Glomerular endothelial cell (primary cell): Measurements from ENCODE around the gene ZNF519. TPM values are rescaled to one million over a fixed set of nuclear protein-coding genes. Genes with fewer than 3 reads are reported as not detected.
"Not testable (repeated sequence)": the region's sequence is repeated elsewhere in the genome, so short reads cannot be mapped to it uniquely, and the experiment has no call there.

ENCODE experiments used
- DNase-seq: peaks from one replicate; pipeline ENCODE4 v3.0.0-alpha.2; 2011; ENCODE audit warnings: low read depth, low spot score; ENCODE audit errors: extremely low read depth
- total RNA-seq: library from RNA; depleted of rRNA; stranded (reverse); fragments of >200 nt; gene quantifications from 2 replicates; pipeline ENCODE4 v1.2.3, GENCODE V29; 2015

The ZNF519 gene
- total RNA-seq, 1 donor from 2014 or later = 5.1 TPM

DNA sequence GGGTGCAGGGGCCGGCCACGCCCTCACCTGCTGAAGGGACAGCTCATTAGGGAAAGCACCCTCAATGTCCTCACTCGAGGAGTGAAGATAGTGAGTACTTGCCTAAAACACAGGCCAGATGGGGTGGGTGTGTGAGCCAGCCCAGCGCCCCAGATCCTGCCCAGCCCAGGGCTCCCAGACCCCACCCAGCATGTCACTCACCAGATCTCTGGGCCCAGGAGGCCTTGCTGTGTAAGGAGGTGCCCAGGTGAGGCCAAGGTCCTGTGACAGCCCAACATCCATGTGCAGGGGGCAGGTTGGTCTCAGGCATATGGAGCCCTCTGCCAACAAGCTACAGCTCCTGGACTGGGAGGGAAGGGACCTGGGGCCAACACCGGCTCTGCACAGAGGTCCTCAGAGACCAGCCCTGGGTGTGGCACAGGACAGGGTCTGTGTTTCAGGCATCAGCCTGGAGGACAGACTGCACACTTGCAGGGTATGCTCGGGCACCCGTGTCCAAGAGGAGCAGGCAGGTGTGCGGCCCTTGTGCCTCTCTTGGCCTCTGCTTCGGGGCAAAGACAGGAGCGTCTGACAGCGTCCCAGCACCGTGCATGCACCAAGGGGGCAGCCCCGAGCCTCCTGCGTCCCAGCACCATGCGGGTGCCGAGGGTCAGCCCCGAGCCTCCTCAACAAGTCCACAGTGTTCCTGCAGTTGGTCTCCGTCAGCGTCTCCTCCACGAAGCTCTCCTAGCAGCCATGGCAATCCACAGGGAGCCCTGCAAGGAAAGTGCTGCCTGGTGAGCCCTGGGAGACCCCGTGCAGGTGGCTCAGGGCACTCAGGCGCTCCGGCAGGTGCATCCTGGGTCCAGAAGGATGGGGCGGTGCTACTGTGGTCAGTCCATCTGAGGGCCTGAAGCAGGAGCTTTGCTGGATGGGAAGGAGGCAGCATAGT, 16.0 kb upstream of the ZNF519 start:
- not testable (repeated sequence) for DNase-seq

DNA sequence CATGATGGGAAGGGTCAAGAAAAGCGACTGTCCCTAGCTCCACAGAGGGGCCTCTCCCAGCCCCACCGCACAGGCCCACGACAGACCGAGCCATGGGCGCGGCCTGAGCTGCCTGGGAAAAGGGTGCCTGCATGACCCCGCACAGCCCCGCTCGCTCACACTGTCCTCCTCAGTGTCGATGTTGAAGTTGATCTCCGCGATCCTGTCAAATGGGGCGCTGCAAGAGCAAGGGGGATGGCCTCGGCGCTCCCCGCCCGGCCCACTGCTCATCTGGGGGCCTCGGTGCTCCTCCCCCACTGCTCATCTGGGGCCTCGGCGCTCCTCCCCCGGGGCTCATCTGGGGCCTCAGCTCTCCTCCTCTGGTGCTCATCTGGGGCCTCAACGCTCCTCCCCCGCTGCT, 14.5 kb upstream of the ZNF519 start:
- not testable (repeated sequence) for DNase-seq

DNA sequence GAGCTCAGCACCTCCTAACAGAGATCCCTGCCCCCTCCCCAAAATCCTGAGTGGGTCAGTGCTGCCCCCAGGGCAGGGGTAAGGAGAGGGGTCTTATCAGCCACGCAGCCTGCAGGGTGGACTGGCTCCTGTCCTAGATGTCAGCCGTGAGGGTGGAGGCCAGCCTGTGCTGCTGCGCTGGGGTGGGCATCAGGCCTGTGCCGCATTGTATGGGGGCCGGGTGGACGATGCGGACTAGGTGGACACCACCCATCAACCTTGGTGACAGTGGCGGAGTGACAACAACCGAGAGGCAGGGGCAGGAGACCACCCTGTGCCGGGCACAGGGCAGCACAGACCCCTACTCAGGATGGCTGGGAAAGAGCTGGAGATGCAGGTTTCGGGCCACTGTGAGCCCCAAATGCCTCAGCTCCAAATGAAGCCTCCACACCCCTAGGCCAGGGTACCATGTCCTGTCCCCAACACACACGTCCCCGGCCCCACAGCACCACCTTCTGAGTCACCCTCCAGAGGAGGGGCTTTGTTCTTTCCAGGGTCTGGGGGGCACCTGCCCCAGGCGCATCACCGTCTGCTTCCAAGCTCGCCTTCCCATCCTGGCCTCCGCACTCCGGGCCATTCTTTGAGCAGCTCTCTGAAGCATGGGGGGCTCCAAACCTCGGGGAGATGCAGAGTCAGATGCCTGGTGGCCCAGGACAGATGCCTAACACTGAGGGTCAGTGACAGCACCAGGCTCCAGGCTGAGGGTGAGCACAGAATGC, 13.5 kb upstream of the ZNF519 start:
- DNase-seq = not testable (repeated sequence)

DNA sequence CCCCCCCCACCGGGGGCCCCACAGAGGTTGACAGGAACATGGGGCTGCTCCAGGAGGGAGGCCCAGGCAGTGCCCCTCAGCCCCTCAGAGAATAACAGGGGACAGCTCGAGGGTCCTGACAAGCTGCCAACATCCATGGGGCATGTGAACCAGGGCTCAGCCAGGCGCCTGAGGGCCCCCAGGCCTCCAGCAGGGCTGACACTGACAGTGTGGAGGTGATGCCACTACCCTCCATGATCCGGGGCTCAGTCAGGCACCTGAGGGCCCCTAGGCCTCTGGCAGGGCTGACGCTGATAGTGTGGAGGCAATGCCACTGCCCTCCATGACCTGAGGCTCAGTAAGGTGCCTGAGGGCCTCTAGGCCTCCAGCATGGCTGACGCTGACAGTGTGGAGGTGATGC, 12.8 kb upstream of the ZNF519 start:
- not testable (repeated sequence) for DNase-seq

DNA sequence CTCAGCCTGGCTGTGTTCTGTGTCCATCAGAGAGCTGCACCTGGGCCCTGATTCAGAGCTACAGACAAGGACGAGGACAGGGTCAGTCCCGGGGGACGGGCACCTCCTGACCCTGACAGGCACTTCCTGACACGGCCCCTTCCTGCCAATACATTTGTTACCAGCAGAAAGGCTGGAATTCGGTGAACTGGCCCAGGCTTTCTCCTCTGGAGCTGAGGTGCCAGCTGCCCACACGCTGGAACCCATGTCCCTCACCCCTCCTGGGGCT, 12.3 kb upstream of the ZNF519 start:
- no peak for DNase-seq

DNA sequence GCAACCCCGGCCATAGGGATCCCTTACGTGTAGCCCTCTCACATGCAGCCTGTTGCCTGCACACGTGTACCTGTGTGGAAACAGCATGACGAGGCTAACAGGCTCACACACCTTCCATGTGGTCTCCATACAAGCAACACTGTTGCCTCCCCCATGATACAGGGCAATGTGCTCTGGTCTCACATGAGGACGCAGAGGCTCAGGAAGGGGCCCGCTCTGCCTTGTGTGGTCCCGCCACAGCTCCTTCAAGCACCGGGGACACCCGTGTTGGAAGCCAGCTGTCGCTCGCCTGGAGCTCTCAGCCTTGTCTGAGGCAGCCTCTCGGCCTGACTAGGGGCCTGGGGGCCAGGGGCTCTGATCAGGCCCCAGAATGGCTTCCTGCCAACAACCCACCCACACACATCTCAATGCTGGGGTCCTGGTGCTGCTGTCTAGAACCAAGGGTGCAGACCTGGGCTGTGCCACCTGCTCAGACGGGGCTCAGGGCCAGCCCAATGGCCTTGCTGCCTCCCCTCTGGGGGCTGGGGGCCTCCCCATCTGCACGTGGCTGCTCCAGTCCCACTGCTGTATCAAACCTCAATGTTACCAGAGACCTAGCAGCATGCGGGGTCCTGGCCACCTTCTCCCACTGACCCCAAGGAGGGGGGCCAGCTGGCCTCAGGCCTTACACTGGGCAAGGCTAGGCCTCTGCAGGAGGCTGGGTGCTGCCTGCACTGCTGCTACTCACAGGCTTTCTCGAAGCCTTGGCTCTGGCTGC, 11.8 kb upstream of the ZNF519 start:
- not testable (repeated sequence) for DNase-seq

DNA sequence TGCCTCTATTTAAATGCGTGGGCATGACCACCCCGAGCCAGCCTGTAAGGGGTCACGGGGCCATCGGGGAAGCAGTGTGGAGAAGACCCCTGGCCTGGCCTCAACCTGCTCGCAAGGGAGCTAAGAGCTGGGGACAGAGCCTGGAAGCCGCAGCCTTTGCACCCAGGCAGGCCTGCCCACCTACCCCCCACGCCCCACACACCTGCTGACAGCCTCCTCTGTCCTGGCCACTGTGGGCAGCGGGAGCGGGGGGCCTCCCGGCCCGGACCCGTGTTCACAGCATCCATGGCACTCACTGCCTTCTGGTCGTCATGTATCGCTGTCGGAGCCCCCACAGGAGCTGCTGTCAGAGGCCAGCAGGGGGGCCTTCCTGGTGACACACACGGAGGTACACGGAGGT, 11.2 kb upstream of the ZNF519 start:
- not testable (repeated sequence) for DNase-seq

DNA sequence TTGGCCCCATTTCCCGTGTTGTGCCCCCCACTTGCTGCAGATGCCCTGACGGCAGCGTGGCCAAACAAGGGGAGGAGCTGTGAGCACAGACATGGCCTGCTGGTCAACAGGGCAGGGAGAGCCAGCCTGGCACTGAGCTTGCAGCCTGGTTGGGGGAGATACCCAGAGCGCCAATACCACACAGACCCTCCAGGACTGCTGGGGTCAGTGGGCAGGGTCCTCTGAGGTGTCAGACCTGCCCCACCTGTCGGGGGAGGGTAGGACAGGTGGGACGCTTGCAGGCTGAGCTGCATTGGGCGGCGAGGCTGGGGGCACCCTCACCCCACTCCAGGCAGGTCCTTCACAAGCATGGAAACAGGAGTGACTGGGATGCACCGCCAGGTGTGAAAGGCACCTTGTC, 9.9 kb upstream of the ZNF519 start:
- not testable (repeated sequence) for DNase-seq

DNA sequence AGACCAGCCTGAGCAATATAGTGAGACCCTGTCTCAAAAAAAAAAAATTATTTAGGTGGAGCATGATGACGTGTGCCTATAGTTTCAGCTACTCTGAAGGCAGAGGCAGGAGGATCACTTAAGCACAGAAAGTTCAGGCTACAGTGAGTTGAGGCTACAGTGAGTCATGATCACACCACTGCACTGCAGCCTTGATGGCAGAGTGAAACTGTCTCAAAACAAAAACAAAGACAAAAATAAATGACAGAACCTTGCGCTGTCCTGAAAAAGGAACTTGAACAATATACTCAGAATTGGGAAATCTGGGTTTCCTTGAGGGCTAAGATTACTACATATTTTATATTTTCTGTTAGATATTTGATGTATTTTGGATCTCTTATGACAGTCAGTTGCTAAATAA, 7.3 kb upstream of the ZNF519 start:
- DNase-seq = not testable (repeated sequence)

DNA sequence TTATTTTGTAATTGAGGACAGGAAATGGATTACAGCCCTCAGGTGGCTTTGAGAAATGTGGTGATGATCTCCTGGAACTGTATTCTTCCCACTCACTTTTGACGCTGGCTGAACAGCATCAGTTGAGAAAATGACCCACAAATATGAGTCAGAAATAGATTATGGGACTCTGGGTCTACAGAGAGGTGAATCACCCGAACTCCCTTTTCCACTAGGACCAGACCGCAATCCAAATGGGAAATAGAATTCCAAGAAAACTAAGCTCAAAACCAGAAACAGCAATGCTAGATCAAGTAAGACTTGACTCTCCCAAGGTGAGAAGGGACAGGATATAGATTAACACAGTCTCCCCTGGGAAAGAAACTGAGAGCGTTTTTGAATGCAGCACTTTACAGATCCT, 5.7 kb upstream of the ZNF519 start:
- DNase-seq = not testable (repeated sequence)

DNA sequence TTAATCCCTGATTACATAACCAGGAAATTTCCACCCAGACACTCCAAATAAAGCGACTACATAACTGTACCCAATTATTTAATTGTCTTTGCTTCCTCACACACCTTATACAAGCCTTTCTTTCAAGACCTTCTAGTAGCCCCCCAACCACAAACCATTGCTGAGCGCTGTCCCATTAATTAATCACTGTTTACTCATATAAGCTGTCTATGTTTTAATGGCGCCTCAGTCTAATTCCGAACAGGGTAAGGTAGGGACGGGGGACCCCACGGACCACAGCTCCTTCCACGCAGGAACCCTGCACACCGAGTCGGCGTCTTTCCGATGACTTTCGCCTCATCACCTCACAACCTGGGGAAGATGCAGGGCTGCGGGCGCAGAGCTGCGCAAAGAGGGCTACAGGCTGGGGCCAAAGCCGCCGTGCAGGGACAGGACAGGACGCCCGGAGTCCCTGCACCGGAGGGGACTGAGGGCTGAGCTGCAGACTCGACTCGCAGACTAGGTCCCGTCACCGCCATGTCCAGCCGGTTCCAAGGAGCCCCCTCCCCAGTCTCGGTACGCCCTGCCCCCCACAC, 452 bp downstream of the ZNF519 start:
- DNase-seq = not testable (repeated sequence)

DNA sequence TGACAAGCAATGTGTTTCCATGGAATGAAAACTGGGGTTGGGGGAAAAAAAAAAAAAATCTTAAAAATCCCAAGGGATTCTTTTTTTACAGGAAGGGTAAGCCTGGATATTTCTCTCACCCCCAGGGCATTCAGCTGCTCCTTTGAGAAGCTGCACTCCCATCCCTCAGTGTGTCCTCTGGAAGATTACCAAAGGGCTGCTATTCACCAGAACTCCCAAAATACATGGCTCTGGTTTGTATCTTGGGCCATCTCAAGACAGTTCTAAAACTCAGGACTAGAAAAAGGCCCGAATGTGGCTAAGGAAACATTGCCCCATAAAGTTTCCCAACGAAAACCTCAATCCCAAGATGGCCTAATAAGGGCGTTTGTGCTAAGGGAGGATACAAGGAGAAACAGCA, 1.4 kb downstream of the ZNF519 start:
- DNase-seq = not testable (repeated sequence)

DNA sequence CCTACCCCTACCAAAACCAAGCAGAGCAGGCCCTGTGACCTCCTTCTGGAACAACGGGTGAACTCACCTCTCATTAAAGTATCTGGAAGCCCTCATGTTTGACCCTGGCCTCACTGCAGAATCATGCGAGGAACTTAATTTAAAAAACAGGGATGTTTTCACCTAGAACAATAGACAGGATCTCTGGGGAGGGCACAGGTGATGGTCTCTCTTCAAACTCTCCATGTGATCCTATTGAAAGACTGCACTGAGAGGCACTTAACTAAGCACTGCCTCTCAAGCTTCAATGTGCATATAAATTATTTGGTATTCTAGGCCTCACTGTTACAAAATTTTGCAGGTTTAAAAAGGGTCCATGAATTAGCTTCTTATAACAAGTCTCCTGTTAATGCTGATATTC, 7.5 kb downstream of the ZNF519 start:
- DNase-seq = no peak

DNA sequence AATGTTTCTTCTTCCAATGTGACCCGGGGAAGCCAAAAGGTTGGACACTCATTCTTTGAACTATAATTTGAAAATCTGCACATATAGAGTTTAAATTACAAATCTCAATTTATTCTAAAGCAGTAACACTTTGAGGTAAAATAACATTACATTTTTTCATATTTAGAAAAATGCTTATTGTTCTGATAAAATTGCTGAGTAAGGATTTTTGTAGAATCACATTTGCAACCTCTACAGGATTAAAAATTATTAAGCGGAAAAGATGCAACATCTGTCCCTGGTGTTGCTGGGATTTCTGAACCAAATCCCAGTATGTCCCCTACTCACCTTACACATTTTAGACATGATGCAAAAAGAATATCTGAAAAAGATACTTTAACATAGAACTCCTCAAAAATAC, 10.1 kb downstream of the ZNF519 start:
- DNase-seq = no peak

DNA sequence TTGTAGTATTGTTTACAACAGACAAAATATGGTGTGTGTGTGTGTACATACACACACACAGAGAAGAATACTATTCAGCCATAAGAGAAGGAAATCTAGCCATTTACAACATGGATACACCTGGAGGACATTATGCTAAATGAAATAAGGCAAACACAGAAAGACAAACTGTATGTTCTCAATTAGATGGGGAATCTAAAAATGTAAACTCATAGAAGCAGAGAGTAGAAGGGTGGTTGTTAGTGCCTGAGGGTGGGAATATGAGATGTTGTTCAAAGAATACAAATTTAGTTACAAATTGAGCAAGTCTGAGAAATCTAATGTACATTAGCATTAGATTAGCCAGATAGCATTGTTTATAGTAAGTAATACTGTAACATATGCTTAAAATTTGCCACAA, 11.3 kb downstream of the ZNF519 start:
- no peak for DNase-seq

DNA sequence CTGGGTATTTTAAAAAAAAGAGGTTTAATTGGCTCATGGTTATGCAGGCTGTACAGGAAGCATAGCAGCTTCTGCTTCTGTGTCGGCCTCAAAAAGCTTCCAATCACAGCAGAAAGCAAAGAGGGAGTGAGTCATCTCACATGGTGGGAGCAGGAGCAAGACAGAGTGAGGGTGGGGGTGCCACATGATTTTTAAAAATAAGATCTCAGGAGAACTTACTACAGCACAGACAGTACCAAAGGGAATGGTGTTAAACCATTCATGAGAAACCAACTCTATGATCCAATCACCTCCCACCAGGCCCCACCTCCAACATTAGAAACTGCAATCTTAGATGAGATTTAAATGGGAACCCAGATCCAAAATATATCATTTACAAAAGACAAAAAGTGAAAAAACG, 14.6 kb downstream of the ZNF519 start:
- DNase-seq = no peak

DNA sequence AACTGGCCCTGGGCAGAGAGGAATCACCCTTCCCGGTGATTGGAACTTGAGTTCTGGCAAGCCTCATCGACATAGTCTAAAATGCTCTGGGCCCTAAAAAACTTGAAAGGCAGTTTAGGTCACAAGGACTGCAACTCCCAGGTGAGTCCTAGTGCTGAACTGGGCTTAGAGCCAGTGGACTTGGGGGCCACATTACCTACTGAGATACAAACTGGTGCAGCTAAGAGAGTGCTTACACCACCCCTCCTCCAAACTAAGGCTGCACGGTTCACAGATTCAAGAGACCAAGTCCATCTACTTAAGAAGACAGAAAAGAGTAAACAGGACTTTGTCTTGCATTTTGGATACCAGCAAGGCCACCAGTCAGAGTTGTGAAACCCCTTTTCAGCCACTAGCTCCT, 25.3 kb downstream of the ZNF519 start:
- no peak for DNase-seq

DNA sequence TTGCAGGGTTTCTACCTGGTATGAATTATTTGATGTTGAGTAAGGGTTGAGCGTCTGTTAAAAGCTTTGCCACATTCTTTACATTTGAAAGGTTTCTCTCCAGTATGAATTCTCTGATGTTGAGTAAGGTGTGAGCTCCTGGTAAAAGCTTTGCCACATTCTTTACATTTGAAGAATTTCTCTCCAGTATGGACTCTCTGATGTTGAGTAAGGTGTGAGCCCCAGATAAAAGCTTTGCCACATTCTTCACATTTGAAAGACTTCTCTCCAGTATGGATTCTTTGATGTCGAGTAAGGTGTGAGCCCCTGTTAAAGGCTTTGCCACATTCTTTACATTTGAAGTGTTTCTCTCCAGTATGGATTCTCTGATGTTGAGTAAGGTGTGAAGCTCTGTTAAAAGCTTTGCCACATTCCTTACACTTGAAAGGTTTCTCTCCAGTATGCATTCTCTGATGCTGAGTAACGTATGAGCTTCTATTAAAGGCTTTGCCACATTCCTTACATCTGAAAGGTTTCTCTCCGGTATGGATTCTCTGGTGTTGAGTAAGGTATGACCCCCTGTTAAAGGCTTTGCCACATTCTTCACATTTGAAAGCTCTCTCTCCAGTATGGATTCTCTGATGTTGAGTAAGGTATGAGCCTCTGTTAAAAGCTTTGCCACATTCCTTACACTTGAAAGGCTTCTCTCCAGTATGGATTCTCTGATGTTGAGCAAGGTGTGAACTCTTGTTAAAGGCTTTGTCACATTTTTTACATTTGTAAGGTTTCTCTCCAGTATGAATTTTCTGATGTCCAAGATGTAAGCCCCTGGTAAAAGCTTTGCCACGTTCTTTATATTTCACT, 27.1 kb downstream of the ZNF519 start:
- no peak for DNase-seq

DNA sequence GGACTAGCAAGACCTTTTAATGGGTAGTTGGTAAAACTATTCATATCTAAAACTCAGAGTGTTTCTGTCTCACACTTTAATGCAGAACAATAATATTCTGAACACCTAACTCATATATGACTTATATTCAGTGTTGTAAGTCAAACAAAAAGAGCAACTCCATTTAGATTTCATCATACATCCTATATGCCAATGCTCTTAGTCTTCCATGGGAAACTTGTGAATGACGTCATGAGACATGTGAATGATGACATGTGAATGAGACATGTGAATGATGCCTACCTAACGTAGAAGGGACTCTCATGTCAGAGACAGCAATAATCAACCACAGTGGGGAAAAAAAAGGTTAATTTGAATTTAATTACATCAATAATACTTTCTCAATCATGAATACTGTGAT, 28.0 kb downstream of the ZNF519 start:
- no peak for DNase-seq
